H1 (cell line): ENCODE data around the gene TMPRSS11B.

ENCODE experiments used
- ATF3 ChIP-seq: IDR thresholded peaks from 2 replicates; pipeline ENCODE4 v1.6.1; 2011; ENCODE audit warnings: low read depth, mild to moderate bottlenecking, low read length; ENCODE audit not compliant: insufficient read depth
- EP300 ChIP-seq, 2 experiments: IDR thresholded peaks; 1 replicate in 1 of 2; 2 replicates in 1 of 2; pipeline ENCODE4 v1.6.1; 2011 to 2012; ENCODE audit warnings: low read depth in 2 of 2, low read length in 2 of 2, mild to moderate bottlenecking in 2 of 2, borderline replicate concordance in 1 of 2, inconsistent platforms in 1 of 2, moderate library complexity in 1 of 2
- EZH2 ChIP-seq: fragments of 200-600 bp; sonication (generic); IDR thresholded peaks from 2 replicates; pipeline ENCODE4 v1.7.1; 2012; ENCODE audit warnings: low read depth, mild to moderate bottlenecking, moderate library complexity, low read length, inconsistent platforms; ENCODE audit not compliant: severe bottlenecking
- KDM5A ChIP-seq: fragments of 200-600 bp; IDR thresholded peaks from 2 replicates; pipeline ENCODE4 v1.7.1; 2012; ENCODE audit warnings: mild to moderate bottlenecking, low read length, inconsistent platforms, mixed read lengths
- POLR2A ChIP-seq, 2 experiments: IDR thresholded peaks; 1 replicate in 1 of 2; 2 replicates in 1 of 2; pipeline ENCODE4 v1.6.1; 2011; ENCODE audit warnings: low read depth in 2 of 2, low read length in 2 of 2, mild to moderate bottlenecking in 2 of 2; ENCODE audit errors: control extremely low read depth in 1 of 2
- RNF2 ChIP-seq: fragments of 200-900, 300-1000 bp; sonication (generic); IDR thresholded peaks from 2 replicates; pipeline ENCODE4 v1.7.1; 2016; ENCODE audit warnings: borderline replicate concordance, low read depth, mild to moderate bottlenecking, antibody characterized with exemption, low read length; ENCODE audit not compliant: poor library complexity, severe bottlenecking; ENCODE audit errors: missing control alignments
- SIX5 ChIP-seq: IDR thresholded peaks from 2 replicates; pipeline ENCODE4 v1.6.1; 2011; ENCODE audit warnings: mild to moderate bottlenecking, low read depth, low read length
- TF ChIP-seq, protein P1 (sequence below), 3 experiments: IDR thresholded peaks; 1 replicate in 2 of 3; 2 replicates in 1 of 3; pipeline versions ENCODE4 v1.5.1 to v1.6.1; 2011; ENCODE audit warnings: low read length in 3 of 3, mild to moderate bottlenecking in 3 of 3, inconsistent platforms in 2 of 3, low read depth in 1 of 3, moderate library complexity in 1 of 3; ENCODE audit not compliant: insufficient read depth in 1 of 3; ENCODE audit errors: control extremely low read depth in 1 of 3

- TF ChIP-seq EZH2 (no peak), SIX5 (no peak), KDM5A (no peak), POLR2A (IDR thresholded peaks at IDR 0.05; ENCODE audit: control extremely low read depth in 1 of 2, low read depth in 2 of 2, low read length in 2 of 2) (no peak), ATF3 (no peak), RNF2 (no peak), EP300 (IDR thresholded peaks at IDR 0.05; ENCODE audit: borderline replicate concordance in 1 of 2, low read depth in 2 of 2, low read length in 2 of 2) (no peak)
- TF ChIP-seq, protein P1, sequence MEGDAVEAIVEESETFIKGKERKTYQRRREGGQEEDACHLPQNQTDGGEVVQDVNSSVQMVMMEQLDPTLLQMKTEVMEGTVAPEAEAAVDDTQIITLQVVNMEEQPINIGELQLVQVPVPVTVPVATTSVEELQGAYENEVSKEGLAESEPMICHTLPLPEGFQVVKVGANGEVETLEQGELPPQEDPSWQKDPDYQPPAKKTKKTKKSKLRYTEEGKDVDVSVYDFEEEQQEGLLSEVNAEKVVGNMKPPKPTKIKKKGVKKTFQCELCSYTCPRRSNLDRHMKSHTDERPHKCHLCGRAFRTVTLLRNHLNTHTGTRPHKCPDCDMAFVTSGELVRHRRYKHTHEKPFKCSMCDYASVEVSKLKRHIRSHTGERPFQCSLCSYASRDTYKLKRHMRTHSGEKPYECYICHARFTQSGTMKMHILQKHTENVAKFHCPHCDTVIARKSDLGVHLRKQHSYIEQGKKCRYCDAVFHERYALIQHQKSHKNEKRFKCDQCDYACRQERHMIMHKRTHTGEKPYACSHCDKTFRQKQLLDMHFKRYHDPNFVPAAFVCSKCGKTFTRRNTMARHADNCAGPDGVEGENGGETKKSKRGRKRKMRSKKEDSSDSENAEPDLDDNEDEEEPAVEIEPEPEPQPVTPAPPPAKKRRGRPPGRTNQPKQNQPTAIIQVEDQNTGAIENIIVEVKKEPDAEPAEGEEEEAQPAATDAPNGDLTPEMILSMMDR (IDR thresholded peaks at IDR 0.05; ENCODE audit: control extremely low read depth in 1 of 3, insufficient read depth in 1 of 3, low read depth in 1 of 3, low read length in 3 of 3), result no peak
Observed at GRCh38 chr4:68209003-68209402, 36.5 kb downstream of the TMPRSS11B start.
